B cell (primary cell): ENCODE measurements around the gene GPR78. TPM values are rescaled to one million over a fixed set of nuclear protein-coding genes. Genes with fewer than 3 reads are reported as not detected.

Experiments
- ATAC-seq: fragments of 200-7000 bp; cut with Tn5 transposase; one replicate; pipeline ENCODE4 v1.10.0; 2021; ENCODE audit warnings: low read depth, mild to moderate bottlenecking, moderate number of reproducible peaks, moderate library complexity
- CTCF ChIA-PET: fragments of 350-600 bp; sonication (Branson Sonifier 250); formaldehyde crosslinking; loops from one replicate; lab custom pipeline; 2021; ENCODE audit warnings: antibody characterized with exemption, inconsistent platforms; lab: Charles Lee
- POLR2A ChIA-PET: fragments of 350-600 bp; sonication (Branson Sonifier 250); formaldehyde crosslinking; loops from one replicate; lab custom pipeline; 2021; ENCODE audit warnings: antibody characterized with exemption; lab: Charles Lee
- DNase-seq: peaks from one replicate; pipeline ENCODE4 v3.0.0; 2013
- H2AFZ ChIP-seq: 2 replicates; pipeline ENCODE4 v1.6.1; 2012; ENCODE audit warnings: mild to moderate bottlenecking, low read depth, low read length; ENCODE audit not compliant: insufficient read depth, poor library complexity, severe bottlenecking
- H3K27ac ChIP-seq, 2 donors: 1 replicate in 1 of 2; 2 replicates in 1 of 2; pipeline ENCODE4 v1.5.1; 2012 to 2013; ENCODE audit warnings: low read length in 2 of 2, mild to moderate bottlenecking in 2 of 2, moderate library complexity in 1 of 2
- H3K27me3 ChIP-seq, 4 experiments: fragments of 200-600 bp in 1 of 4; sonication (generic) in 1 of 4; replicated peaks in 1 of 4; 1 replicate in 2 of 4; 2 replicates in 2 of 4; pipeline versions ENCODE4 v1.6.1 to v1.7.0; 2013 to 2016; ENCODE audit warnings: low read length in 3 of 4, mild to moderate bottlenecking in 2 of 4, mixed read lengths in 1 of 4, moderate library complexity in 1 of 4; ENCODE audit not compliant: insufficient read depth in 4 of 4, control insufficient read depth in 3 of 4; ENCODE audit errors: control extremely low read depth in 1 of 4
- H3K36me3 ChIP-seq, 2 experiments: replicated peaks in 1 of 2; 1 replicate in 1 of 2; 2 replicates in 1 of 2; pipeline versions ENCODE4 v1.6.1 to v1.7.1; 2013; ENCODE audit warnings: low read length in 1 of 2; ENCODE audit not compliant: insufficient read depth in 2 of 2, control insufficient read depth in 1 of 2; ENCODE audit errors: control extremely low read depth in 1 of 2, extremely low read depth in 1 of 2
- H3K4me1 ChIP-seq, 2 donors: fragments of 200-600 bp in 1 of 2; sonication (generic) in 1 of 2; 1 replicate in 1 of 2; 2 replicates in 1 of 2; pipeline versions ENCODE4 v1.5.1 to v1.6.1; 2013 to 2017; ENCODE audit warnings: low read length in 2 of 2; ENCODE audit not compliant: control insufficient read depth in 2 of 2, insufficient read depth in 2 of 2
- H3K4me2 ChIP-seq: replicated peaks from 2 replicates; pipeline ENCODE3; 2012; ENCODE audit warnings: mild to moderate bottlenecking, low read depth, low read length; ENCODE audit not compliant: poor library complexity, severe bottlenecking
- H3K4me3 ChIP-seq, 5 experiments: fragments of 200-600 bp in 1 of 5; sonication (generic) in 1 of 5; 1 replicate in 3 of 5; 2 replicates in 2 of 5; pipeline versions ENCODE4 v1.5.1 to v1.7.0; 2011 to 2016; ENCODE audit warnings: low read length in 4 of 5, mild to moderate bottlenecking in 4 of 5, low read depth in 2 of 5, control low read depth in 1 of 5, moderate library complexity in 1 of 5; ENCODE audit not compliant: insufficient read depth in 1 of 5; ENCODE audit errors: control extremely low read depth in 1 of 5, extremely low read depth in 1 of 5
- H3K79me2 ChIP-seq: fragments of 200-600 bp; sonication (generic); one replicate; pipeline ENCODE4 v1.6.0; 2016; ENCODE audit warnings: low read length; ENCODE audit not compliant: control insufficient read depth, insufficient read depth
- H3K9ac ChIP-seq: fragments of 200-600 bp; sonication (generic); 2 replicates; pipeline ENCODE4 v1.6.1; 2017; ENCODE audit warnings: mild to moderate bottlenecking, low read length, moderate library complexity
- H3K9me3 ChIP-seq, 3 donors: one replicate each; pipeline versions ENCODE4 v1.6.1 to v1.7.1; 2013; ENCODE audit warnings: low read length in 2 of 3; ENCODE audit not compliant: control insufficient read depth in 2 of 3, insufficient read depth in 1 of 3; ENCODE audit errors: control extremely low read depth in 1 of 3
- H4K20me1 ChIP-seq: 2 replicates; pipeline ENCODE4 v1.6.0; 2012; ENCODE audit warnings: mild to moderate bottlenecking, low read length; ENCODE audit not compliant: insufficient read depth, control insufficient read depth, poor library complexity, severe bottlenecking
- H3K27ac Mint-ChIP-seq: one replicate; pipeline ENCODE4 v1.8.0; 2021; ENCODE audit warnings: mixed read lengths
- H3K27me3 Mint-ChIP-seq: one replicate; pipeline ENCODE4 v1.8.0; 2021; ENCODE audit warnings: mixed read lengths
- H3K4me1 Mint-ChIP-seq: one replicate; pipeline ENCODE4 v1.8.0; 2021; ENCODE audit warnings: mixed read lengths
- H3K4me3 Mint-ChIP-seq: one replicate; pipeline ENCODE4 v1.8.0; 2021; ENCODE audit warnings: mixed read lengths
- H3K9me3 Mint-ChIP-seq: one replicate; pipeline ENCODE4 v1.8.0; 2022; ENCODE audit warnings: mixed read lengths; ENCODE audit not compliant: insufficient read depth
- CTCF ChIP-seq: fragments of 200-600 bp; IDR thresholded peaks from one replicate; pipeline ENCODE4 v1.8.0; 2022; ENCODE audit warnings: antibody characterized with exemption, mild to moderate bottlenecking
- EZH2 ChIP-seq: IDR thresholded peaks from 2 replicates; pipeline ENCODE4 v1.6.1; 2012; ENCODE audit warnings: borderline replicate concordance, low read depth, mild to moderate bottlenecking, moderate library complexity, low read length; ENCODE audit not compliant: insufficient read depth, poor library complexity, severe bottlenecking
- WGBS: methylation state at CpG from one replicate; pipeline ENCODE4 v1.1.5; 2013; ENCODE audit warnings: missing lambda C conversion rate; ENCODE audit not compliant: insufficient coverage; 5-methylcytosine and 5-hydroxymethylcytosine counted together
- intact Hi-C: fragments of 100-400 bp; cut with micrococcal nuclease; formaldehyde crosslinking; loops from one replicate; pipeline ENCODE4 v1.10.0; 2022
- polyA plus RNA-seq: library from polyadenylated mRNA; depleted of rRNA; stranded (reverse); fragments of >200 nt; gene quantifications from 2 replicates; pipeline ENCODE4 v1.2.3, GENCODE V29; 2012
- total RNA-seq, 2 donors: library from RNA; stranded (reverse); fragments of 120-200 nt in 1 of 2; gene quantifications; 1 replicate in 1 of 2; 2 replicates in 1 of 2; pipeline versions ENCODE4 v1.2.3 to v1.2.4, GENCODE V29; 2013 to 2022

Gene GPR78
- total and polyA plus RNA-seq, 2 donors (not counting 1 experiment from before 2014, with no cell fraction given), result not detected

GRCh38 chr4:8617486-8618040 is 37.4 kb downstream of the GPR78 start:
- ChIA-PET POLR2A (no interaction called here), CTCF (no interaction called here)
- H3K27me3 ChIP-seq, result no peaks in the 10 kb centered on the region

GRCh38 chr4:8618421-8618820 is 38.2 kb downstream of the GPR78 start:
- no peak overlapping the region for H3K27ac ChIP-seq
- no peak overlapping the region for H3K4me2 ChIP-seq
- H3K79me2 ChIP-seq, result no peaks in the 10 kb centered on the region
- no peak overlapping the region for H2AFZ ChIP-seq
- ChIA-PET CTCF (no interaction called here), POLR2A (no interaction called here)
- Mint-ChIP-seq H3K4me3 (no peak overlapping the region), H3K4me1 (no peaks in the 10 kb centered on the region), H3K27ac (no peak overlapping the region), H3K27me3 (no peaks in the 10 kb centered on the region), H3K9me3 (no peaks in the 10 kb centered on the region)
- H3K9ac ChIP-seq, result no peak overlapping the region
- DNase-seq (no peak), ATAC-seq (no peak)
- intact Hi-C loops, result no loop called here
- H3K9me3 ChIP-seq, result no peaks in the 10 kb centered on the region
- H3K4me1 ChIP-seq, result no peaks in the 10 kb centered on the region
- no peak for TF ChIP-seq EZH2
- 85% methylated on average over 14 of the region's 15 CpGs for WGBS
- H3K4me3 ChIP-seq, result no peak overlapping the region
- no peaks in the 10 kb centered on the region for H4K20me1 ChIP-seq
- no peaks in the 10 kb centered on the region for H3K36me3 ChIP-seq
- H3K27me3 ChIP-seq, result no peaks in the 10 kb centered on the region

More at GRCh38 chr4:8617486-8618040, 37.4 kb downstream of the GPR78 start:
- H4K20me1 ChIP-seq, result no peaks in the 10 kb centered on the region
- no peaks in the 10 kb centered on the region for H3K9me3 ChIP-seq
- intact Hi-C loops, result no loop called here
- H3K4me3 Mint-ChIP-seq, result no peak overlapping the region
- no peaks in the 10 kb centered on the region for H3K4me1 Mint-ChIP-seq
- H3K27ac ChIP-seq, result no peak overlapping the region
- H3K36me3 ChIP-seq, result no peaks in the 10 kb centered on the region
- H3K9me3 Mint-ChIP-seq, result no peaks in the 10 kb centered on the region
- no peak overlapping the region for H3K27ac Mint-ChIP-seq
- H3K9ac ChIP-seq, result no peak overlapping the region
- no peak for DNase-seq
- TF ChIP-seq EZH2 (no peak), CTCF (no peak)
- ATAC-seq, result no peak
- H3K4me1 ChIP-seq, result no peaks in the 10 kb centered on the region
- H3K4me3 ChIP-seq, result no peak overlapping the region
- 78% methylated on average over 20 of the region's 21 CpGs for WGBS
- no peaks in the 10 kb centered on the region for H3K27me3 Mint-ChIP-seq
- no peaks in the 10 kb centered on the region for H3K79me2 ChIP-seq
- H2AFZ ChIP-seq, result no peak overlapping the region
- H3K4me2 ChIP-seq, result no peak overlapping the region
